Activated CD4-positive, alpha-beta memory T cell treated with anti-CD3 and anti-CD28 coated beads for 36 hours (primary cell): ENCODE measurements around the gene RPTOR. TPM values are rescaled to one million over a fixed set of nuclear protein-coding genes. Genes with fewer than 3 reads are reported as not detected.

Source experiments
- CTCF ChIA-PET: fragments of 350-600 bp; sonication (Branson Sonifier 250); formaldehyde crosslinking; loops from one replicate; lab custom pipeline; 2021; ENCODE audit warnings: antibody characterized with exemption, inconsistent platforms; lab: Charles Lee
- POLR2A ChIA-PET: fragments of 350-600 bp; sonication (Branson Sonifier 250); formaldehyde crosslinking; loops from one replicate; lab custom pipeline; 2021; ENCODE audit warnings: antibody characterized with exemption; lab: Charles Lee
- DNase-seq: peaks from one replicate; pipeline ENCODE4 v3.0.0-alpha.2; 2020
- H3K27ac Mint-ChIP-seq: one replicate; pipeline ENCODE4 v1.8.0; 2021; ENCODE audit warnings: mixed read lengths
- H3K27me3 Mint-ChIP-seq: one replicate; pipeline ENCODE4 v1.8.0; 2021; ENCODE audit warnings: mixed read lengths
- H3K36me3 Mint-ChIP-seq: one replicate; pipeline ENCODE4 v1.8.0; 2021; ENCODE audit warnings: mixed read lengths
- H3K4me1 Mint-ChIP-seq: one replicate; pipeline ENCODE4 v1.8.0; 2021; ENCODE audit warnings: low read depth, mixed read lengths
- H3K4me3 Mint-ChIP-seq: one replicate; pipeline ENCODE4 v1.8.0; 2021; ENCODE audit warnings: mild to moderate bottlenecking, mixed read lengths
- H3K9me3 Mint-ChIP-seq: one replicate; pipeline ENCODE4 v1.8.0; 2021; ENCODE audit warnings: mixed read lengths
- intact Hi-C: fragments of 100-400 bp; cut with micrococcal nuclease; formaldehyde crosslinking; loops from one replicate; pipeline ENCODE4 v1.15.1; 2023
- total RNA-seq, 2 experiments: library from RNA; stranded (reverse); gene quantifications; one replicate each; pipeline ENCODE4 v1.2.3, GENCODE V29; 2021

RPTOR gene
- total RNA-seq, 2 experiments from 2014 or later: 41.5 to 47.9 TPM

DNA sequence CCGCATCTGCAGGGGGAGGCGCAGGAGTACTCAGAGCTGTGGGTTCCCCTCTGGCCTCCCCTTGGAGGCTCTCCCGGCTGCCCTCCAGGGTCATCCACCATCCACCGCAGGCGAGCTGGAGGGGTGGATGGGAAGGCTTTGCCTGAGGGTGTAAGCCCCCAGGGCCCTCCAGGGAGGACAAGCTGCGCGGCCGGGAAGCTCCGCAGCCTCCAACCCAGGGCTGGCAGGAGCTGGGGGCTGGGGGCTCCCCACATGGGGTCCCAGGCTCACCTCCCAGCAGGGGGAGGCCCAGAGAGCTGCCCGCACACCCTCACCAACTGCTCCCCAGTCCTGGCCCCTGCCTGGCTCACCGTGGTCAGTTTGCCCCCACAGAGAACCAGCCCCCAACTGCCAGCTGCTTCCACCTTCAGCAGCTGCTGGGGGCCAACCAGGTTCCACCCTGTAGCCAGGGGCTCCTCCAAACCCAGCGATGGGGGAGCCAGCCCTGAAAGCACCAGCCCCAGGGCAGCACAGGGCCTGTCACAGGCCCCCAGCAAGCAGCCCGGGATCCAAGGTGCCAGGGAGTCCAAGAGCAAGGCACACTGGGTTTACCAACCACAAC is 427.2 kb downstream of the RPTOR start:
- ChIA-PET CTCF (interaction anchor here (2.0 to 4.4 kb wide), 2 partner anchors 106 to 544 kb away, joined by 6 to 35 read pairs; no protein-coding TSS in a partner anchor), POLR2A (no interaction called here)
- Mint-ChIP-seq H3K9me3 (no peaks in the 10 kb centered on the region), H3K4me1 (peaks cover 5% of the 10 kb centered on the region), H3K27me3 (no peaks in the 10 kb centered on the region), H3K27ac (no peak overlapping the region), H3K4me3 (no peak overlapping the region), H3K36me3 (no peaks in the 10 kb centered on the region)
- intact Hi-C loops: no loop called here
- DNase-seq: no peak

- peaks cover 2% of the 10 kb centered on the region for H3K27me3 Mint-ChIP-seq
- peaks cover 11% of the 10 kb centered on the region for H3K4me1 Mint-ChIP-seq
- POLR2A ChIA-PET: no interaction called here
- intact Hi-C loops: no loop called here
- H3K4me3 Mint-ChIP-seq: no peak overlapping the region
- H3K9me3 Mint-ChIP-seq: no peaks in the 10 kb centered on the region
- no peak for DNase-seq
- CTCF ChIA-PET: no interaction called here
- H3K36me3 Mint-ChIP-seq: no peaks in the 10 kb centered on the region
- no peak overlapping the region for H3K27ac Mint-ChIP-seq
Measured at GRCh38 chr17:80976701-80977100, 432.1 kb downstream of the RPTOR start.

DNA sequence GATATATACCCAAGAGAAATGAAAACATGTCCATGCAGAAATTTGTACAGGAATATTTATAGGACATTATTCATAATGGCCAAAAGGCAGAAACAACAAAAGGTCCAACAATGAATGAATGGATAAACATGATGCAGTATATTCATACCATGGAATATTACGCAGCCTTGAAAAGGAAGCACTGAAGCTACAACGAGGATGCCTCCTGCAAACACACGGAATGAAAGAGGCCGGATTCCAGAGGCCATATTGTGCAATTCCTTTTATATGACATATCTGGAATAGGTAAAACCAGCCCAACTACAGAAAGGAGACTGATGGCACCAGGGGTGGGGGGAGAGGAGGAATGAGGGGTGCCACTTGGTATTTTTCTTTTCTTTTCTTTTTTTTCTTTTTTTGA is 432.5 kb downstream of the RPTOR start:
- ChIA-PET CTCF (no interaction called here), POLR2A (no interaction called here)
- no peak overlapping the region for H3K27ac Mint-ChIP-seq
- DNase-seq: no peak
- H3K36me3 Mint-ChIP-seq: no peaks in the 10 kb centered on the region
- intact Hi-C loops: no loop called here
- peaks cover 2% of the 10 kb centered on the region for H3K27me3 Mint-ChIP-seq
- peaks cover 11% of the 10 kb centered on the region for H3K4me1 Mint-ChIP-seq
- no peaks in the 10 kb centered on the region for H3K9me3 Mint-ChIP-seq
- no peak overlapping the region for H3K4me3 Mint-ChIP-seq

GRCh38 chr17:80978499-80979497 is 434.2 kb downstream of the RPTOR start:
- ChIA-PET CTCF (interaction anchor here (0.5 to 1.4 kb wide), 4 partner anchors 9 to 552 kb away, joined by 3 to 4 read pairs (median 4); no protein-coding TSS in a partner anchor), POLR2A (no interaction called here)
- H3K36me3 Mint-ChIP-seq: no peaks in the 10 kb centered on the region
- peaks cover 11% of the 10 kb centered on the region for H3K4me1 Mint-ChIP-seq
- DNase-seq: no peak
- intact Hi-C loops: no loop called here
- H3K27ac Mint-ChIP-seq: no peak overlapping the region
- no peaks in the 10 kb centered on the region for H3K9me3 Mint-ChIP-seq
- H3K4me3 Mint-ChIP-seq: no peak overlapping the region
- H3K27me3 Mint-ChIP-seq: peaks cover 4% of the 10 kb centered on the region

- Mint-ChIP-seq H3K27me3 (peaks cover 4% of the 10 kb centered on the region), H3K4me1 (peaks cover 11% of the 10 kb centered on the region), H3K4me3 (no peak overlapping the region), H3K27ac (no peak overlapping the region), H3K36me3 (no peaks in the 10 kb centered on the region), H3K9me3 (no peaks in the 10 kb centered on the region)
- no peak for DNase-seq
- intact Hi-C loops: loop anchor here (2.0 kb wide), 1 partner anchor 553 kb away; no protein-coding TSS in a partner anchor
- ChIA-PET POLR2A (no interaction called here), CTCF (interaction anchor here (0.5 to 1.4 kb wide), 3 partner anchors 10 to 553 kb away, joined by 3 to 4 read pairs (median 4); no protein-coding TSS in a partner anchor)
Measured at GRCh38 chr17:80979547-80980378, 435.1 kb downstream of the RPTOR start.

DNA sequence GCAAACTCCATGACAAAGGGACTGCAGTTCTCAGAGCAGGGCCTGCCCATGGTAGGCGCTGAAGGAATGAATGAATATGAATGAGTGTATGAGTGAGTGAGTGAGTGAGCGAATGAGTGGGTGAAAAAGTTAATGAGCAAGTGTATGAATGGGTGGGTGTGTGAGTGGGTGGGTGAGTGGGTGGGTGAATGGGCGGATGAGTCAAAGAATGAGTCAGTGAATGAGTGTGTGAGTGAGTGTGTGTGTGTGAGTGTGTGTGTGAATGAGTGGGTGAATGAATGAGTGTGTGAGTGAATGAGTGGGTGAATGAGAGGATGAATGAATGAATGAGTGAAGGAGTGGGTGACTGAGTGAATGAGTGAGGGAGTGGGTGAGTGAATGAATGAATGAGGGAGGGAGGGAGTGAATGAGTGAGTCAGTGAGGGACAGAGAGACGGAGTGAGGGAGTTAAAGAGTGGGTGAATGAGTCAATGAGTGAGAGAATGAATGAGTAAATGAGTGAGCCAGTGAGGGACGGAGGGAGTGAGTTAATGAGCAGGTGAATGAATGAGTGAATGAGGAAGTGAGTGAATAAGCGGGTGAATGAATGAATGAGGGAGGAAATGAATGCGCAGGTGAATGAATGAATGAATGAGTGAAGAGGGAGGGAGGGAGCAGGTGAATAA is 435.9 kb downstream of the RPTOR start:
- ChIA-PET POLR2A (no interaction called here), CTCF (interaction anchor here (1.4 to 2.7 kb wide), 2 partner anchors 10 to 554 kb away, joined by 4 to 13 read pairs; no protein-coding TSS in a partner anchor)
- intact Hi-C loops: loop anchor here (2.0 kb wide), 1 partner anchor 554 kb away; no protein-coding TSS in a partner anchor
- H3K9me3 Mint-ChIP-seq: no peaks in the 10 kb centered on the region
- peak overlapping the region; percentile 10 for H3K27ac Mint-ChIP-seq
- peaks cover 11% of the 10 kb centered on the region for H3K4me1 Mint-ChIP-seq
- DNase-seq: peak; percentile 56
- peaks cover 4% of the 10 kb centered on the region for H3K27me3 Mint-ChIP-seq
- no peak overlapping the region for H3K4me3 Mint-ChIP-seq
- H3K36me3 Mint-ChIP-seq: no peaks in the 10 kb centered on the region

GRCh38 chr17:80981062-80981902 is 436.6 kb downstream of the RPTOR start:
- Mint-ChIP-seq H3K9me3 (no peaks in the 10 kb centered on the region), H3K27ac (no peak overlapping the region), H3K4me1 (peaks cover 11% of the 10 kb centered on the region), H3K27me3 (peaks cover 4% of the 10 kb centered on the region), H3K36me3 (no peaks in the 10 kb centered on the region), H3K4me3 (no peak overlapping the region)
- intact Hi-C loops: loop anchor here (2.0 kb wide), 1 partner anchor 554 kb away; no protein-coding TSS in a partner anchor
- CTCF ChIA-PET: interaction anchor here (0.9 to 2.7 kb wide), 2 partner anchors 11 to 555 kb away, joined by 5 to 13 read pairs; no protein-coding TSS in a partner anchor
- DNase-seq: peak; percentile 43
- POLR2A ChIA-PET: no interaction called here

DNA sequence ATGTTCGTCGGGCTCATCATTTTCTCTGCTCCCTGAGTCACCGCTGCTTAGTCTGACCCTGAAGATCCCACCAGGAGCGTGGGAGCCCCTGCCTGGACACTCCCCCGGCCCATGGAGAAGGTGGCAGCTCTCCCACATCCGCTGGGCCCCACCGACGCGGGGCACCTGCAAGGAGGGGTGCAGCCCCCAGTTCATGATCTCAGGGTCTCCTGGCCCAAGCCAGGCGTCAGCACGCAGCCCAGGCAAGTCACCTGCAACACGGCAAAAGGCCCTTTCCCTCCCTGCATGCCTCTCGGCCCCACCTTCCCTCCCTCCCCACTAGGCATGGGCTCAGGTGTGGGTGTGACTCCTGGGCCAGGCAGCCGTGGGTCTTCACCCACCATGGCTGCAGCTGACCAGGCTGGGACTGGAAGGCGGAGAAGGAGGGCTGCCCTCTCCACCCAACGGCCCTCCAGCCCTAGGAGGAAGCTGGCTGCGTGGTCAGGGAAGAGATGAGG is 437.3 kb downstream of the RPTOR start:
- POLR2A ChIA-PET: no interaction called here
- no peak overlapping the region for H3K27ac Mint-ChIP-seq
- intact Hi-C loops: loop anchor here (2.0 kb wide), 1 partner anchor 555 kb away; no protein-coding TSS in a partner anchor
- peaks cover 11% of the 10 kb centered on the region for H3K4me1 Mint-ChIP-seq
- no peak for DNase-seq
- H3K36me3 Mint-ChIP-seq: no peaks in the 10 kb centered on the region
- CTCF ChIA-PET: interaction anchor here (0.9 to 2.7 kb wide), 2 partner anchors 12 to 556 kb away, joined by 5 to 13 read pairs; no protein-coding TSS in a partner anchor
- H3K4me3 Mint-ChIP-seq: no peak overlapping the region
- peaks cover 4% of the 10 kb centered on the region for H3K27me3 Mint-ChIP-seq
- H3K9me3 Mint-ChIP-seq: no peaks in the 10 kb centered on the region

- POLR2A ChIA-PET: no interaction called here
- intact Hi-C loops: no loop called here
- CTCF ChIA-PET: interaction anchor here (2.7 kb wide), 1 partner anchor 556 kb away, joined by 13 read pairs; no protein-coding TSS in a partner anchor
- no peak for DNase-seq
- Mint-ChIP-seq H3K36me3 (no peaks in the 10 kb centered on the region), H3K27me3 (peaks cover 4% of the 10 kb centered on the region), H3K9me3 (no peaks in the 10 kb centered on the region), H3K4me3 (no peak overlapping the region), H3K27ac (no peak overlapping the region), H3K4me1 (peaks cover 11% of the 10 kb centered on the region)
Measured at GRCh38 chr17:80982426-80982974, 437.9 kb downstream of the RPTOR start.

DNA sequence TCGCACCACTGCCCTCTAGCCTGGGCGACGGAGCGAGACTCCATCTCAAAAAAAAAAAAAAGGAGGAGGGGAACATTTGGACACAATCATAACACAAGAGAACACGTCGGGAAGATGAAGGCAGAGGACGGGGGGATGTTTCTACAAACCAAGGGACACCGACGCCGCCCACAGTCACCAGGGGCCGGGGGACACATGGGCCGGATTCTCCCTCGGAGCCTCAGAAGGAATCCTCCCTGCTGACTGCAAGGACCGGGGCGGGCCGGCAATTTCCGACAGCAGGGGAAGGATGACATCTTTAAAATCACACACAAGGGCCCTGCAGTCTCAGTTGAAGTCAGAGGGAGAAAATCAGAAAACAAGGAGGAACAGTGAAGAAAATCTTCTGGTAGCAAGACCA is 438.9 kb downstream of the RPTOR start:
- Mint-ChIP-seq H3K4me1 (peaks cover 11% of the 10 kb centered on the region), H3K9me3 (no peaks in the 10 kb centered on the region), H3K36me3 (no peaks in the 10 kb centered on the region), H3K27ac (no peak overlapping the region), H3K4me3 (no peak overlapping the region), H3K27me3 (peaks cover 4% of the 10 kb centered on the region)
- intact Hi-C loops: no loop called here
- ChIA-PET CTCF (interaction anchor here (1.6 kb wide), 1 partner anchor 557 kb away, joined by 7 read pairs; no protein-coding TSS in a partner anchor), POLR2A (interaction anchor here (0.5 kb wide), 1 partner anchor 717 kb away, joined by 3 read pairs; no protein-coding TSS in a partner anchor)
- DNase-seq: no peak
